ENCODE measurements around the gene KIAA1958.

The KIAA1958 gene

GRCh38 chr9:112531666-112532282, 45.1 kb downstream of the KIAA1958 start:
- no peak for DNase-seq

GRCh38 chr9:112532427-112532826, 45.8 kb downstream of the KIAA1958 start:
- DNase-seq: no peak

GRCh38 chr9:112533660-112534059, 47.0 kb downstream of the KIAA1958 start:
- DNase-seq: no peak

- DNase-seq: no peak
Observed at GRCh38 chr9:112535301-112535700, 48.7 kb downstream of the KIAA1958 start.

- no peak for DNase-seq
Observed at GRCh38 chr9:112535811-112536210, 49.2 kb downstream of the KIAA1958 start.

GRCh38 chr9:112537561-112537960, 50.9 kb downstream of the KIAA1958 start:
- no peak for DNase-seq

GRCh38 chr9:112540800-112541199, 54.2 kb downstream of the KIAA1958 start:
- no peak for DNase-seq

GRCh38 chr9:112541685-112542084, 55.1 kb downstream of the KIAA1958 start:
- no peak for DNase-seq

- DNase-seq: no peak
Observed at GRCh38 chr9:112542593-112543292, 56.1 kb downstream of the KIAA1958 start.

GRCh38 chr9:112544477-112544876, 57.9 kb downstream of the KIAA1958 start:
- no peak for DNase-seq

GRCh38 chr9:112545237-112545636, 58.6 kb downstream of the KIAA1958 start:
- DNase-seq: no peak

- DNase-seq: no peak
Observed at GRCh38 chr9:112546149-112547012, 59.8 kb downstream of the KIAA1958 start.

GRCh38 chr9:112548051-112548440, 61.4 kb downstream of the KIAA1958 start:
- no peak for DNase-seq

- no peak for DNase-seq
Observed at GRCh38 chr9:112548836-112549595, 62.4 kb downstream of the KIAA1958 start.

- no peak for DNase-seq
Observed at GRCh38 chr9:112550531-112550930, 63.9 kb downstream of the KIAA1958 start.

GRCh38 chr9:112551641-112552040, 65.0 kb downstream of the KIAA1958 start:
- no peak for DNase-seq

- no peak for DNase-seq
Observed at GRCh38 chr9:112552229-112553056, 65.8 kb downstream of the KIAA1958 start.

GRCh38 chr9:112553256-112553826, 66.7 kb downstream of the KIAA1958 start:
- DNase-seq: no peak

GRCh38 chr9:112554516-112554915, 67.9 kb downstream of the KIAA1958 start:
- DNase-seq: no peak

- no peak for DNase-seq
Observed at GRCh38 chr9:112555101-112555643, 68.5 kb downstream of the KIAA1958 start.

- no peak for DNase-seq
Observed at GRCh38 chr9:112555844-112556482, 69.3 kb downstream of the KIAA1958 start.

All from activated CD4-positive, CD25-positive, alpha-beta regulatory T cell (primary cell).